ENCODE measurements around the gene NET1. TPM values are rescaled to one million over a fixed set of nuclear protein-coding genes. Genes with fewer than 3 reads are reported as not detected.

NET1 gene
- polyA plus RNA-seq (2012; rRNA removed): 4.7 and 5.0 TPM in 2 replicates
- polyA plus RNA-seq (2012; cell fraction: cytosol; rRNA removed): 5.1 and 5.5 TPM in 2 replicates
- 2.5 and 2.7 TPM in 2 replicates for polyA plus RNA-seq (2012; cell fraction: nucleus; rRNA removed)

DNA sequence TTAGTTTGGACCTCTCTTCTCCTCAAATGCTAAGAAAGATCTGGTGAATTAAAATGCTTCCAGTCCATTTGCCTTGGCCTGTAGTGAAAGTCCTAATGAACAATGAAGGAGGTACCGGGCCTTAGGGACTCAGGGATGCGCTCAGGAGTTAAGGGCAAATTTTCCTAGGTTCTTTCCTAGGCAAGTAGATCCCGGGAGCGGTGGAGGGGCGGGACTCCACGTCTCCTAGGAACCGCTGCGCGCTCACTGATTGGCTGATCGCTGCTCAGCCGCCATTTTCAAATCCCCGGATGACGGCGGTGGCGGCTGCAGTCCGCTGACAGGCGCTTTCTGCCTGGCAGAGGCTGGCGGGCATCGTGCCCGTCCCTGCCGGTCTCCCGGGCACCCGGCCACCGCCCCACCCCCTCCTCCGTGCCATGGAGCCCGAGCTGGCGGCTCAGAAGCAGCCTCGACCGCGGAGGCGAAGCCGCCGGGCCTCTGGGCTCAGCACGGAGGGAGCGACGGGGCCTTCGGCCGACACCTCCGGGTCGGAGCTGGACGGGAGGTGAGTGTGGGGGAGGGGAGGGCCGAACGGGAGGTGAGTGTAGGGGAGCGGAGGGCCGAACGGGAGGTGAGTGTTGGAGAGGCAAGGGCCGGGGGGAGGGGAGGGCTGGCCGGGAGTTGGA lies at the start of gene NET1:
Gene NET1, plus strand, starts transcription at position 281 of the 665 bp plus-strand sequence. Its CDS starts 136 bp downstream, at position 417.
- no peaks in the 10 kb centered on the region for H3K9me2 ChIP-seq
- no peaks in the 10 kb centered on the region for H4K20me1 ChIP-seq (ENCODE audit: insufficient read depth)
- peak within 1 kb of the TSS; percentile 69 to 87 for H3K4me3 ChIP-seq (ENCODE audit: low read depth in 2 of 2, low read length in 1 of 2)
- peaks cover 45% of the 10 kb centered on the region for H3K79me2 ChIP-seq (ENCODE audit: insufficient read depth)
- ChIA-PET CTCF (interaction anchor here (0.9 to 1.4 kb wide), 5 partner anchors 11 to 211 kb away, joined by 3 to 5 read pairs (median 3); no protein-coding TSS in a partner anchor), POLR2A (no interaction called here)
- H3F3A ChIP-seq (replicated peaks; ENCODE audit: insufficient read depth): no peaks in the 10 kb centered on the region
- H3K4me2 ChIP-seq: peak within 1 kb of the TSS; percentile 81
- 1% methylated on average over 29 of the region's 48 CpGs for WGBS (ENCODE audit: low lambda C conversion rate)
- H2AFZ ChIP-seq (ENCODE audit: low read depth): peak within 1 kb of the TSS; percentile 94
- peak within 1 kb of the TSS; percentile 54 to 64; a peak in 3 of 4 replicates for H3K27ac ChIP-seq (ENCODE audit: low read depth in 2 of 2, low read length in 1 of 2)
- DNase-seq: peak; percentile 97
- no peaks in the 10 kb centered on the region for H3K9me3 ChIP-seq
- H3K4me1 ChIP-seq (ENCODE audit: control insufficient read depth in 1 of 2, insufficient read depth in 2 of 2, low read depth in 1 of 2, low read length in 1 of 2): peaks cover 0 to 3% of the 10 kb centered on the region in 2 experiments; a peak in 1 of 4 replicates
- H3K36me3 ChIP-seq (replicated peaks in 1 of 2; ENCODE audit: control insufficient read depth in 1 of 2, insufficient read depth in 2 of 2, low read length in 1 of 2): no peaks in the 10 kb centered on the region
- peak within 1 kb of the TSS; percentile 75; the same call in 1 of the 2 replicates for H3K9ac ChIP-seq
- H3K27me3 ChIP-seq (ENCODE audit: insufficient read depth): no peaks in the 10 kb centered on the region
- TF ChIP-seq GATA2 (CRISPR knock-in tag; IDR thresholded peaks at IDR 0.05): no peak
- no peak for TF ChIP-seq CTCF (IDR thresholded peaks at IDR 0.05)
- TF ChIP-seq EZH2phosphoT487 (IDR thresholded peaks at IDR 0.05; ENCODE audit: borderline replicate concordance, low read depth): no peak
- TF ChIP-seq ELF1 (IDR thresholded peaks at IDR 0.05): no peak
- peak; percentile 15; the same call in 1 of the 2 replicates for TF ChIP-seq TAF1 (IDR thresholded peaks at IDR 0.05; ENCODE audit: borderline replicate concordance, low read depth, low read length)
- TF ChIP-seq EP300 (IDR thresholded peaks at IDR 0.05; ENCODE audit: borderline replicate concordance in 1 of 2, low read depth in 1 of 2, low read length in 1 of 2): no peak
- TF ChIP-seq, protein P1, sequence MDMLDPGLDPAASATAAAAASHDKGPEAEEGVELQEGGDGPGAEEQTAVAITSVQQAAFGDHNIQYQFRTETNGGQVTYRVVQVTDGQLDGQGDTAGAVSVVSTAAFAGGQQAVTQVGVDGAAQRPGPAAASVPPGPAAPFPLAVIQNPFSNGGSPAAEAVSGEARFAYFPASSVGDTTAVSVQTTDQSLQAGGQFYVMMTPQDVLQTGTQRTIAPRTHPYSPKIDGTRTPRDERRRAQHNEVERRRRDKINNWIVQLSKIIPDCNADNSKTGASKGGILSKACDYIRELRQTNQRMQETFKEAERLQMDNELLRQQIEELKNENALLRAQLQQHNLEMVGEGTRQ (IDR thresholded peaks at IDR 0.05; ENCODE audit: borderline replicate concordance, low read depth, low read length): no peak
- peak; percentile 54 for TF ChIP-seq CHD2 (IDR thresholded peaks at IDR 0.05; ENCODE audit: low read length, partially characterized antibody)
- peak; percentile 43; the same call in 1 of the 2 replicates for TF ChIP-seq NFIC (IDR thresholded peaks at IDR 0.05; ENCODE audit: borderline replicate concordance)
- no peak for TF ChIP-seq FOSL2 (IDR thresholded peaks at IDR 0.05; ENCODE audit: borderline replicate concordance, low read depth)
- TF ChIP-seq USF1 (IDR thresholded peaks at IDR 0.05; ENCODE audit: borderline replicate concordance, low read depth): no peak
- no peak for TF ChIP-seq ZBTB33 (IDR thresholded peaks at IDR 0.05; ENCODE audit: borderline replicate concordance, low read depth)
- TF ChIP-seq GABPA (IDR thresholded peaks at IDR 0.05; ENCODE audit: low read depth): no peak
- TF ChIP-seq NRF1 (IDR thresholded peaks at IDR 0.05; ENCODE audit: low read depth, low read length): no peak
- peak; percentile 99 for TF ChIP-seq SIN3A (IDR thresholded peaks at IDR 0.05; ENCODE audit: borderline replicate concordance, low read depth, low read length)
- TF ChIP-seq, protein P2, sequence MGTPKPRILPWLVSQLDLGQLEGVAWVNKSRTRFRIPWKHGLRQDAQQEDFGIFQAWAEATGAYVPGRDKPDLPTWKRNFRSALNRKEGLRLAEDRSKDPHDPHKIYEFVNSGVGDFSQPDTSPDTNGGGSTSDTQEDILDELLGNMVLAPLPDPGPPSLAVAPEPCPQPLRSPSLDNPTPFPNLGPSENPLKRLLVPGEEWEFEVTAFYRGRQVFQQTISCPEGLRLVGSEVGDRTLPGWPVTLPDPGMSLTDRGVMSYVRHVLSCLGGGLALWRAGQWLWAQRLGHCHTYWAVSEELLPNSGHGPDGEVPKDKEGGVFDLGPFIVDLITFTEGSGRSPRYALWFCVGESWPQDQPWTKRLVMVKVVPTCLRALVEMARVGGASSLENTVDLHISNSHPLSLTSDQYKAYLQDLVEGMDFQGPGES (IDR thresholded peaks at IDR 0.05; ENCODE audit: low read depth, low read length): peak; percentile 44
- no peak for TF ChIP-seq TCF12 (IDR thresholded peaks at IDR 0.05)
- no peak for TF ChIP-seq TEAD4 (IDR thresholded peaks at IDR 0.05; ENCODE audit: borderline replicate concordance, insufficient read depth)
- TF ChIP-seq SMC3 (IDR thresholded peaks at IDR 0.05; ENCODE audit: low read depth, low read length): no peak
- TF ChIP-seq RAD21 (IDR thresholded peaks at IDR 0.05; ENCODE audit: low read length): no peak
- peak; percentile 81; the same call in 1 of the 2 replicates for TF ChIP-seq YY1 (IDR thresholded peaks at IDR 0.05; ENCODE audit: low read depth)
- no peak for TF ChIP-seq MEF2A (IDR thresholded peaks at IDR 0.05; ENCODE audit: borderline replicate concordance, low read depth)
